ENCODE data around the gene ZBTB32.
"Not testable (repeated sequence)": the region's sequence is repeated elsewhere in the genome, so short reads cannot be mapped to it uniquely, and the experiment has no call there.

The ZBTB32 gene, protein sequence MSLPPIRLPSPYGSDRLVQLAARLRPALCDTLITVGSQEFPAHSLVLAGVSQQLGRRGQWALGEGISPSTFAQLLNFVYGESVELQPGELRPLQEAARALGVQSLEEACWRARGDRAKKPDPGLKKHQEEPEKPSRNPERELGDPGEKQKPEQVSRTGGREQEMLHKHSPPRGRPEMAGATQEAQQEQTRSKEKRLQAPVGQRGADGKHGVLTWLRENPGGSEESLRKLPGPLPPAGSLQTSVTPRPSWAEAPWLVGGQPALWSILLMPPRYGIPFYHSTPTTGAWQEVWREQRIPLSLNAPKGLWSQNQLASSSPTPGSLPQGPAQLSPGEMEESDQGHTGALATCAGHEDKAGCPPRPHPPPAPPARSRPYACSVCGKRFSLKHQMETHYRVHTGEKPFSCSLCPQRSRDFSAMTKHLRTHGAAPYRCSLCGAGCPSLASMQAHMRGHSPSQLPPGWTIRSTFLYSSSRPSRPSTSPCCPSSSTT

DNA sequence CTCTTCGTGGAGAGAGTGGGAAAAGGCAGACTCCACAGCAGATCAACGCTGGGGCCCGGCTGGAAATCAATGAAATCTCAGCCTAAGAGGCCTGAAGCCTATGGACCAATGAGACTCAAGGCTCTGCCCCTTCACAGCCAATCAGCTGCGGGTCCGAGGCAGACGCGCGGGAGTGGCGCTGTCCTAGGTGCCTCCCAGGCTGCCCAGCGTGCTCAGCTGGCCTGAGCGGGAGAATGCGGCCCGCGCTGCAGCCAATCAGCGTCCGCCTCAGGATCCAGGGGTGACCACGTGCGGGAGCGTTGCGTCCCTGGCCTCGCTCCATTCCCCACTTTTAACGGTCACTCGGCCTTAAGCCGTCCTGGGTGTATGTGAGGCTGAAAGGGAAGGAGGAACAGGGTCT, at the start of gene ZBTB32:
TSS of gene ZBTB32 (plus strand) at position 341 of the 400 bp plus-strand sequence. CDS start 10,069 bp downstream, outside the sequence.
- no peak for DNase-seq

DNA sequence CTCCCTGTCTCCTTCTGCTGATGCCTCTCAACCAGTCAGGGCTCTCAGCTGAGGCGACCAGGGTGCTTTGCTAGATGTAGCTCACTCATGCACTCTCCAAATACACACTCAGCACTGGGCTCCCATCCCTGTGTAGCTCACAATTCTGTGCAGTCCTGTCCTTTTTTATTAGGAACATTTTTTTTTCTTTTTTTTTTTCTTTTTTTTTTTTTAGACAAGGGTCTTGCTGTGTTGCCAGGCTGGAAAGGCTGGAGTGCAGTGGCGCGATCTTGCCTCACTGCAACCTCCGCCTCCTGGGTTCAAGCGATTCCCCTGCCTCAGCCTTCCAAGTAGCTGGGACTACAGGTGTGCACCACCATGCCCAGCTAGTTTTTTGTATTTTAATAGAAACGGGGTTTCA, 49.5 kb upstream of the ZBTB32 start:
- DNase-seq = not testable (repeated sequence)

DNA sequence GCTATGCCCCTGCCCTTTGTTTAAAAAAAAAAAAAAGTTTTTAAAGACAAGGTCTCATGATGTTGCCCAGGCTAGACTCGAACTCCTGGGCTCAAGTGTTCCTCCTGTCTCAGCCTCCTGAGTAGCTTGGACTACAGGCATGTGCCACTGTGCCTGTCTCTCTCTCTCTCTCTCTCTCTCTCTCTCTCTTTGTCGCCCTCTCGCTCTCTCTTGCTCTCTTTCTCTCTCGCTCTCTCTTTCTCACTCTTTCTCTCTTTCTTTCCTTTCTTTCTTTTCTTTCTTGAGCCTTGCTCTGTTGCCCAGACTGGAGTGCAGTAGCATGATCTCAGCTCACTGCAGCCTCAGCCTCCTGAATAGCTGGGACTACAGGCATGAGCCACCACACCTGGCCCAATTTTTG, 48.8 kb upstream of the ZBTB32 start:
- DNase-seq = no peak

DNA sequence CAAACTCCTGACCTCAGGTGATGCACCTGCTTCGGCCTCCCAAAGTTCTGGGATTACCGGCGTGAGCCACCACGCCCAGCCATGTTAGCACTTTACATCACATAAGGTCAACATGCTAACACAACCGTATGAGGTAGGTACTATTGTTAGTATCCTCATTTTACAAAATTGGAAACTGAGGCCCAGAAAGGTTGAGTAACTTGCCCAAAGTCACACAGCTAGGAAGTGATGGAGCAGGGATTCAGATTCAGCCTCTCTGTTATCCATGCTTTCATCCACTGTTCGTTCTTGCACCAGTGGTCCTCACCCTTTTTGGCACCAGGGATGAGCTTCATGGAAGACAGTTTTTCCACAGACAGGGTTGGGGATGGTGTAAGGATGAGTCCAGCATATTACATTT, 47.7 kb upstream of the ZBTB32 start:
- DNase-seq = no peak

DNA sequence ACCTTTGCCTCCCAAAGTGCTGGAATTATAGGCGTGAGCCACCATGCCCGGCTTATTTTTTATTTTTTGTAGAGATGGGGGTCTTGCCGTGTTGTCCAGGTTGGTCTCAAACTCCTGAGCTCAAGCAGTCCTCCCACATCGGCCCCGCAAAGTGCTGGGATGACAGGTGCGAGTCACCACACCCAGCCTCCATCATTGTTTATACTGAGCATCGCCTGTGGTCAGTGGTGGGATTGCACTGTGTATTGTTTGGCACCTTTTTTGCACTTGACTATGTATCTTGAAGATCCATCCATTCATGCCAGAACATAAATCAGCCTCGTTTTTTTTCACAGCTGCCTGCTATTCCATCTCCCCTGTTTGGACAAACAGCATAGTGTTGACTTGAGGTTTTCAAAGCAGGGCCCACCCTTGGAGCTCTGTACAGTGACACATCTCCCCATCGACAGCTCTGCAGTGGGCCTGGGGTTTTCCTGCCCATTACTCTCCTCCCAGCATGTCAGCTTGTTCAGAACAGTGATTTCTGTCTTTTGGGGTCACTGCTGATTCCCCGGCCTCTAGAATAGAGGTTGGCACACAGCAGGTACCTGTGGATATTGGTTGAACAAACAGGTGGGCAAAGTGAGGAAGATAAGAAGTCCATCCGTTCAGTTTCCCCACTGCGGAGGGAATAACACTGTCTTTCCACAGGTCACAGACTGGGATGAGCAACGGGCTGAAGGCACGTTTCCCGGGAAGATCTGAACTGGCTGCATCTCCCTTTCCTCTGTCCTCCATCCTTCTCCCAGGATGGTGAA, 46.3 kb upstream of the ZBTB32 start:
- no peak for DNase-seq

DNA sequence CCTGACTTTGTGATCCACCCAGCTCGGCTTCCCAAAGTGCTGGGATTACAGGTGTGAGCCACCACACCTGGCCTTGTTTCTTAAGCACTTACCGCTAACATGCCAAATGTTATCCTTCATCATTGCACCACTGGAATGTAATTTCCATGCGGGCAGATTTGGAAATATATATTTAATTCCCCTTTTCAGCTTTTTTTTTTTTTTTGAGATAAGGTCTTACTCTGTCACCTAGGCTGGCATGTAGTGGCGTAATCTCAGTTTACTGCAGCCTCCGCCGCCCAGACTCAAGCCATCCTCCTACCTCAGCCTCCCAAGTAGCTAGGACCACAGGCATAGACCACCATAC, 42.4 kb upstream of the ZBTB32 start:
- DNase-seq = no peak

DNA sequence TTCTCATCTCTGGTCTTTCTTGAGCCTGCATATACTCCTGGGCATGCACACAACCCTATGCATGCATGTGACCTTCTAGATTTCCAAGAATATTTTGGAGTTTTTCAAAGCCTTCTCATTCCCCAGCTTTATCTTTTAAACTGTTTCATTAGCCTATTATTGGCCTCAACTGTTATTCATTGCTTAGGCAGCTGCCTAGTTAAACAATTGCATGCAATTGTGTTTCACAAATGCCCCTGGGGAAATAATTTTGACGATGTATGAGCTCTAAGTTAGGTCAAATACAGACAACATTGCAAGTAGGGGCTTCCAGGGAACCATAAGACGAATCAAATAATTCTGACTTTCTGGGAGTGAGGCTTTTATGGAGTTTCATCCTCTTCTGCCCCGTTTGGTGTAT, 40.4 kb upstream of the ZBTB32 start:
- no peak for DNase-seq

DNA sequence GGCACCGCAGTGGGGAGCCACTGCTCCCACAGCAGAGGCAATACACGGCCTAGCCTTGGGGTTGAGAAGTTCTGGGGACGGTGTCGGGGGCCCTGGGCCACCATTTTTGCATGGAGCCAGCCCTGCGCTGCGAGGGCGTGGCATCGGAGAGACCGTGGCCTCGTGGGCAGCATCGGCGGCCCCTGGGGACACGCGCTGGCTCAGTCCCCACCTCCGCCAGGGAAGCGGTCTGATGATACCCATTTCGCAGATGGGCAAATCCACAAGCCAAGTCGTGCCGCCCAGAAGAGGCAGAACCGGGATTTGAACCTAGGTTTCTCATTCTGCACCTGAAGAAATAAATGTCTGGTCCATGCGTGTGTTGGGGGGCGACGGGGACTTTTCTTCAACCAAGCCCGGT, 39.2 kb upstream of the ZBTB32 start:
- DNase-seq = no peak

DNA sequence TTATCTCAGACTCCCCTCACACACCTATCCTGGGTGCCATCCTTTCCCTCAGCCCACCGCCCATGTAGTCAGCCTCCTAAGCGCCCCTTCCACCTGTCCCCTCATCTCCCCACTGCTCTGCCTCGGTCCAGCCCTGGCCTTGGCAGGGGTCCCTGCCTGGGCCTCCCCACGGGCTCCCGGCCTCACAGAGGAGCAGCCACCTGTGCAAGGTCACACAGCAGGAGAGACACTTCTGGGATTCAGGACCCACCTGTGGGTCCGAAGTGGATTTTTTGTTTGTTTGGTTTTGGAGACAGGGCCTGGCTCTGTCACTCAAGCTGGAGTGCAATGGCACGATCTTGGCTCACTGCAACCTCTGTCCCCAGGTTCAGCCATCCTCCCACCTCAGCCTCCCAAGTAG, 38.8 kb upstream of the ZBTB32 start:
- DNase-seq = no peak

DNA sequence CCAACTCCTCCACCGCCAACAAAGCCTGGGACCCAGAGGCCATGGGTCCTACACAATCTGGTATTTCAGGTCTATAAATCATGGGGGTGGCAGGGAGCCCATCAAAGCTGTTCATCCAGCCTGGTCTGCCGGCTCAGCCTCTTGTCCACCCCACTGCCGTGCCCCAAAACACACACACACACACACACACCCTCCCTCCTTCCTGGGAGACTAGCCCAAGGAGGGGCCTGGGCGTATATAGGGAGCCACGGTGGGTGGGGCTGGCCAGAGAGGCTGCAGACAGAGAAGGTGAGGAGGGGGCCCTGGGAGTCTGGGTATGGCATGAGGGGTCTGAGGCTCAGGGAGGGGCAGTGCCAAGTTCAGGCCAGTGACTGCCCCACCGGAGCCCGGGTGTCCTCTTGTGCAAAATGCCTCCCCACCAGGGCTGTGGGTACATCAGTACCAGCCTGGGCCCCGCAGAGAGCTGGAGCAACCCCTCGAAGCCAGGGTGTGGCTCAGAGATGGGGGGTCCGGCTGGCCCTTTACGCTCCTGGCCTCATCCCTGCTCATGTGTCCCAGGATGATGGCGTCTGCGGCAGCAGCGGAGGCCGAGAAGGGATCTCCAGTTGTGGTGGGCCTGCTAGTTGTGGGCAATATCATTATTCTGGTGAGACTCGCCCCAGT, 38.0 kb upstream of the ZBTB32 start, which contains the start of gene UPK1A:
TSS of gene UPK1A (plus strand) at position 267 of the 663 bp plus-strand sequence. CDS start at position 563, 296 bp downstream.
- no peak for DNase-seq

DNA sequence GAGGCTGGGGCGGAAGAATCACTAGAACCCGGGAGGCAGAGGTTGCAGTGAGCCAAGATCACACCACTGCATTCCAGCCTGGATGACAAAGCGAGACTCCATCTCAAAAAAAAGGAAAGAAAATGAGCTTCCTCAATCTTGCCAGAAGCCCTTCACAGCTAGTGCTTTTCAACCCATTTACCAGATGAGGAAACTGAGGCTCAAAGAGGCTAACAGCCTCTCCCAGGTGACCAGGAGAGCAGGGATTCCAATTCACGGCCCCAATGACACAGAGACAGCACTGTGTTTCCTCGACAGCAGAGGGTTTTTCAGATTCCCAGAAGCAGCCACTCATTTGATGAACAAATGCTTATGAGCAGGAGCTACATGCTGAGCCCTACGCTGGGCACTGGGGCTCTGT, 34.8 kb upstream of the ZBTB32 start:
- no peak for DNase-seq

DNA sequence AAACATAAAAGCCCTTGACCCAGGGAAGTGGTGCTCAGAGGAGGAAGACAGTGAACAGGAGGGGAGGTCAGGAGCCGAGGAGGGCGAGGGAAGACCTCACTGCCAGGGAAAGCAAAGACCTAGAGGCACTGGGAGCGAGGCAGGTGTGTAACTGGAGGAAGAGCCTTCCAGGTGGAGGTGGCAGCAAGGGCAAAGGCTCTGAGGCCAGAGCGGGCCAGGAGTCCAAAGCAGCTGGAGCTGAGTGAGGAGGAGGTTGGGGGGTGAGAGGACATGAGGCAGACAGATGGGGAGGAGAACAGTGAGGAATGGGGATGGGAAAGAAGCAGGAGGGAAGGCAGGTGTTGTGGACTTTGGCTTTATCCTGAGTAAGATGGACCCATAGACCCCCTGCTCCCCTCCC, 34.4 kb upstream of the ZBTB32 start:
- DNase-seq = no peak

DNA sequence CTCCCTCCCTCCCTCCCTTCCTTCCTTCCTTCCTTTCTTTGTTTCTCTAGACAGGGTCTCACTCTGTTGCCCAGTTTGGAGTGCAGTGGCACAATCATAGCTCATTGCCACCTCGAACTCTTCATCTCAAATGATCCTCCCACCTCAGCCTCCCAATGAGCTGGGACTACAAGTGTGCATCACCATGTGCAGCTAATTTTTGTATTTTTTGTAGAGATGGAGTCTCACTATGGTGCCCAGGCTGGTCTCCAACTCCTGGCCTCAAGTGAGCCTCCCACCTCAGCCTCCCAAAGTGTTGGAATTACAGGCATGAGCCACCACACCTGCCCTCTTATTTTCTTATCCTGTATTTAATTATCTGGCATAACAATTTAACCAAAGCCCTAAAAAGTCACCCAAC, 33.7 kb upstream of the ZBTB32 start:
- no peak for DNase-seq

DNA sequence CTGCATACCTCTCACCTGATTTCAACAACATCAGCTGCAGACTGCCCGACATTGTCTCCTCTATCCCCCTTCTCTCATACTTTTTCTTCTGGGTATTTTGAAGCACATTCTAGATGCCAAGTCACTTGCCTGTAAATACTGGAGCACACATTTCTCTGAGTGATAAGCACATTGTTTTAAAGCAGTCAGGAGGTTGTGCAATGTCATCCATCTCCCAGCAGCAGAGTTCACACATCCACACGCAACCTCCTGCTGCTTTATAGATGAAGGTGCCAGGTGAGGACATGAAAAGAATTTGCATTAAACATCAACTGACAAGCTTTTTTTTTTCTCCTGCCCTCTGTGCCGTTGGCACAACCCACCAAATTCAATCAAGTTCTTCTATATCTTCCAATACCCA, 32.5 kb upstream of the ZBTB32 start:
- DNase-seq = no peak

DNA sequence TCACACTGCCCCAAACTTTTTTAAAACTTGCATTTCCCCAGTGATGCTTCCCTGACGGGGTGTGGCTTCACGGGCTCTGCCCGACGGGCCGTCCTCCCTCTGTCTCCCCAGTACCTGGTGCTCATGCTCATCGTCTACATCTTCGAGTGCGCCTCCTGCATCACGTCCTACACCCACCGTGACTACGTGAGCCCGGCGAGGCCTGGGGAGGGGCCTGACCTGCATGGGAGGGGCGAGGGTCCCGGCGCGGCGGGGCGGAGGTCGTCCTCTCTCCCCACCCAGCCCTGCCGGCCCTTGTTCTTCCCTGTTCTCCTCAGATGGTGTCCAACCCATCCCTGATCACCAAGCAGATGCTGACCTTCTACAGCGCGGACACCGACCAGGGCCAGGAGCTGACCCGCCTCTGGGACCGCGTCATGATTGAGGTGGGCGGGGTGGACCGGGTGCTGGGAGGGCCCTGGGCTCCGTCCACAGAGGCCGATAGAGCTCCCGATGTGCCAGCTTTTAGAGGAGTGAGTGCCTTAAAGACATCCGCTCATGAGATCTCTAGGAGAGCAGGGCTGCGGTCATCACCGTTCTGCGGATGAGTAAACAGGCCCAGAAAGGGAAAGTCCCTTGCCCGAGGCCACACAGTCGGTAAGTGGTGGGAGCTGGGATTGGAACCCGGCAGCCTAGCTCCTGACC, 31.1 kb upstream of the ZBTB32 start:
- DNase-seq = peak; percentile 32 to 65

DNA sequence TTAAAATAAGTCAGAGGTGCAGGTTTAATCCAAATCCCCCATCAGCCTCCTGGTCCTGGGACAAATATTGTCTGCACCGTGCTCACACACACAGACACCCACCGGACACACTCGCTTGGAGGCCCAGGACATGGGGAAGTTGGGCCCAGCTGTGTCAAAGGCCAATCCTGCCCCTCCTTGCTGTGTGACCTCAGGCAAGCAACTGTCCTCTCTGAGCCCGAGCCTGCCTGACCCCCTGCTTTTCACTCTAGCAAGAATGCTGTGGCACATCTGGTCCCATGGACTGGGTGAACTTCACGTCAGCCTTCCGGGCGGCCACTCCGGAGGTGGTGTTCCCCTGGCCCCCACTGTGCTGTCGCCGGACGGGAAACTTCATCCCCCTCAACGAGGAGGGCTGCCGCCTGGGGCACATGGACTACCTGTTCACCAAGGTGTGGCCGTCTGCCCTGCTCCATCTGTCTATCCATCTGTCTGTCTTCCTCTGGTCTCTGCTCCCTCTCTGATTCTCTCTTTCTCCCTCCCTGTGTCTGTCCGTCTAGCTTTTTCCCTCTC, 28.7 kb upstream of the ZBTB32 start:
- DNase-seq = no peak

DNA sequence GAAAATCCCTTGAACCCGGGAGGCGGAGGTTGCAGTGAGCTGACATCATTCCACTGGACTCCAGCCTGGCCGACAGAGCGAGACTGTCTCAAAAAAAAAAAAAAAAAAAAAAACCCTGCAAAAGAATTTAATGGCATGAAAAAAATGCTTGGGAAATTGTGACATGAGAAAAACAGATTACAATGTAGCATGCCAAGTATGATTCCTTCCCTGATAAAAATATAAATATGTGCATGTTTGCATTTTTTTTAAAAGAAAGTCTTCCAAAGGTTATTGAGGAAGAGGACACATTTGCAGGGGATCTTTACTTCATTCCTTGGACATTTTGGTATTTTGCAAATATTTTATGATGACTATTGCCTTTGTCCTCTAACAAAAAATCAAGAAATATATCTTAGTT, 14.5 kb upstream of the ZBTB32 start:
- DNase-seq = no peak

DNA sequence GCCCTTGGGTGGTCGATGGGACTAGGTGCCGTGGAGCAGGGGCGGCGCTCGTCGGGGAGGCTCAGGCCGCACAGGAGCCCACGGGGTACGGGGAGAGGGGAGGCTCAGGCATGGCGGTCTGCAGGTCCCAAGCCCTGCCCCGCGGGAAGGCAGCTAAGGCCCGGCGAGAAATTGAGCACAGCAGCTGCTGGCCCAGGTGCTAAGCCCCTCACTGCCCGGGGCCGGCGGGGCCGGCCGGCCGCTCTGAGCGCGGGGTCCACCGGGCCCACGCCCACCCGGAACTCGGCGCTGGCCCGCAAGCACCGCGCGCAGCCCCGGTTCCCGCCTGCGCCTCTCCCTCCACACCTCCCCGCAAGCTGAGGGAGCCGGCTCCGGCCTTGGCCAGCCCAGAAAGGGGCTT, 13.3 kb upstream of the ZBTB32 start:
- DNase-seq = not testable (repeated sequence)

DNA sequence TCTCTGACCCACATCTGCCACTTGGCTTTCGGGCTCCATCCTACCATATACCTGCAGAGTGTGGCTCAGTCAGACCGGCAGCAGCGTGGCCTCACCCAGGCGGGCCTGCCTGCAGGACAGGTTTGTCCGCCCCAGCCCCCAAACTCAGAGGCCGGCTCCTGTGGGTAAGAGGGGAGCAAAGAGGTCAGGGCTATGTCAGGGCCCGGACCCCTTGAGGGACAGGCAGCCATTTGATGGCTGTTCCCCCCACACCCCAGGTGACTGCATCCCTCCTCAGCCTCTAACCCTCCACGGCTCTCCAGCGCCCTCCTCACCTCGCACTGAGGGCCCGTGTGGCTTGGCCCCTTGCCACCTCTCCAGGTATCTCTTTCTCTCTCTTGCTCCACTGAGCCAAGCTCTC, 12.3 kb upstream of the ZBTB32 start:
- no peak for DNase-seq

DNA sequence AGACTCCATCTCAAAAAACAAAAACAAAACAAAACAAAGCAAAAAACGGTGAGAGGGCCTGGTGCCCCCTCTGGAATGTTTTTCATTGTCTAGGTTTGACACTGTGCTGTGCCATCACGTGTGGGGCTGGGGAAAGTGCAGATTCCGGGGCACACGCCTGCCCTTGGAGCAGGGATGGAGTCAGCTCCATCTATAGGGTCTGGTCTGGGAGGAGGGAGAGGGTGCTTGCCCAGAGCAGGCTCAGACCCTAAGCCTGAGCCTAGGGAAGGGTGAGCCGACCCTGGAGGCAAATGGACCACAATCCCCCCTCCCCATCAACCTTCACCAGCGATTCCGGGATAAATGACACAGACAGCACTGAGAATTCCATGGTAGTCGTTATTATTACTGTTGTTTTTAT, 10.9 kb upstream of the ZBTB32 start:
- no peak for DNase-seq

DNA sequence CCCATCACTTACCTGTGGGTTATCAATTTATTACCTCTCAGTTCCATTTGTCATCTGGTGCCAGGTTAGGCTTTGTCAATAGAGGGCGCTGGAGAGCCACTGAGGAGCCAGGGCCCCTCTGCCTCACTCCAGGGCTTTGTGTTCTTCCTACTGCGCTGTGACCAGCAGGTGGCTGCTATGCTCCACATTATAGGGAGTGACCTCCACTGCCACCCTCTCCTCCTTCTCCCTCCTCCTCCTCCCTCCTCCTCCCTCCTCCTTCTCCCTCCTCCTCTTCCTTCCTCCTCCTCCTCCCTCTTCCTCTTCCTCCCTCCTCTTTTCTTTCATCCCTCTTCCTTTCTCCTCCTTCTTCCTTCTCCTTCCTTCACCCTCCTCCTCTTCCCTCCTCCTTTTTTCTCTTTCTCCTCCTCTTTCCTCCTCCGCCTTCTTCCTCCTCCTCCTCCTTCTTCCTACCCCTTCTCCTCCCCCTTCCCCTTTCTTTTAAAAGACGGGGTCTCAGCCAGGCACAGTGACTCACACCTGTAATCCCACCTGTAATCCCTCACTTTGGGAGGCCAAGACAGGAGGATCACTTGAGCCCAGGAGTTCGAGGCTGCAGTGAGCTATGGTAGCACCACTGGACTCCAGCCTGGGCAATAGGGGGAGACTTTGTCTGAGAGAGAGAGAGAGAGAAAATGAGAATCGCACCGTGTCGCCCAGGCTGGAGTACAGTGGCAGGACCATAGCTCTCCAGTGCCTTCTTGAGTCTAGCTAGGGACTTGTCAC, 10.3 kb upstream of the ZBTB32 start:
- DNase-seq = peak; percentile 86 to 90

DNA sequence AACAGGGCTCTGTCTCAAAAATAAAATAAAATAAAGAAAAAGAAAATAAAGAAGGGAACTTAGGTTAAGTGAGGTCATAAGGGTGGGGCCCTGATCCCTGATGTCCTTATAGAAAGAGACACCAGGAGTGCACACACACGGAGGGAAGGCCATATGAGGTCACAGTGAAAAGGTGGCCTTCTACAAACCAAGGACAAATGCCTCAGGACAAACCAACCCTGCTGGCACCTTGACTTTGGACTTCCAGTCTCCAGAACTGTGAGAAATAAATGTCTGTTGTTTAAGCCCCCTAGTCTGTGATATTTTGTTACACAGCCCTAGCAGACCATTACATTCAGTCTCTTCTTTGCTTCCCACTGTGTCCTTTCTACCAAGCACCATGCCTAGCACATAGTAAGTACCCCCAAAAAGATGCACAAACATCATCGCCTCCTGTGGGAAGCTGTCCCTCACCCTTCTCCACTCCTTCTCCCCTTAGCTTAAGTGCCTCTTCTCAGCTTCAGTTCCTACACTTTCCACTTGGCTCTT, 8.4 kb upstream of the ZBTB32 start:
- no peak for DNase-seq

All from NCI-H1930 (cell line).